NCI-H82 (cell line): Measurements from ENCODE around the gene STAT4.

Source experiments
- DNase-seq: peaks from one replicate; lab custom pipeline; 2025; lab: John Stamatoyannopoulos, UW

STAT4 gene

DNA sequence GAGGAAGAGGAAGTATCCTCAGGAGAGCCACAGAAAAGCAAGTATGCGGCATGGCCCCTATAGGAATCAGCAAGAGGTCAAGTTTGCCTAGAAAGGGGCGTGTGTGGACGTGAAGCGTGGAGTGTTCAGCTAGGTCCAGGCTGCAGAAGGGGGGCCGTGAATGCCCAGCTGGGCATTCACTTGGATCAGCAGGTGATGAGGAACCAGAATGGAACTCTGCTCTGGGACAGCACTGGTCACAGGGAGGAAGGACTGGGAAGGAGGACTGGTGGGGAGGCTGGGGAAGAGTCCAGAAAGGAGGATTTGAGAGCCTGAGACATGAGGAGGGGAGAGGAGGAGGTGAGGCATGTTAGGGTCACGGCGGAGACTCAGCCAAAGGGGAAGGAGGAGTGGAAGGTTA is 156.6 kb downstream of the STAT4 start:
- DNase-seq: no peak

DNA sequence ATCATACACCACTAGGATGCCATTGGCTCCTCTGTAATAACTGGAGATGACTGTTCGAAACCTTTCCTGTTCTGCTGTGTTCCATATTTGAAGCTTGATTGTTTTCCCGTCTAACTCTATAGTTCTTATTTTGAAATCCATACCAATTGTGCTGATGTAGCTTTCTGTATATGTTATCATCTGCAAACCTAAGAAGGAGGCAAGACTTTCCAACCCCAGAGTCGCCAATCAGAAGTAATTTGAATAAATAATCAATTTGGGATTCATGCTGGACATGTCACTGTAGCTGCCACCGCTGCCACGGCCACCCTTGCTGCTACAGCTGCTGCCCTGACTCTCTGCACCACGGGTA is 157.5 kb downstream of the STAT4 start:
- no peak for DNase-seq

DNA sequence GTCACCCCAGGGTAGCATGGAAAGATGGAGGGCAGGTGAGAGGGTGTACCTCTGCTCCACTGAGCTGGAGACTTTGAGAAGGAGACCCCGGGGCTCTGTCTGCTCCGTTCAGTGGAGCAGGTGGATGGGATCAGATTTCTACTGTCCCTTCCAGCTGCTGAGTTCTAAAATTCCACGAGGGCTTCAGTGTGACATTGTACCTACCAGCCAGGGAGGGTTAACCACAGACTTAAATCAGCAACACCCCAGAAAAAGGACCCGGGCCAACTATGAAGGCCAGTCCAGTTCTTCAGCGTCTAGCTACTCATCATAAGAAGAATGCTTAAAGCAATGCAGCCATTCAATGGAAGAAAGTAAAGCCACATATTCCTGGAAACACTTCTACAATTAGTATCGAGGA is 160.7 kb downstream of the STAT4 start:
- DNase-seq: no peak

DNA sequence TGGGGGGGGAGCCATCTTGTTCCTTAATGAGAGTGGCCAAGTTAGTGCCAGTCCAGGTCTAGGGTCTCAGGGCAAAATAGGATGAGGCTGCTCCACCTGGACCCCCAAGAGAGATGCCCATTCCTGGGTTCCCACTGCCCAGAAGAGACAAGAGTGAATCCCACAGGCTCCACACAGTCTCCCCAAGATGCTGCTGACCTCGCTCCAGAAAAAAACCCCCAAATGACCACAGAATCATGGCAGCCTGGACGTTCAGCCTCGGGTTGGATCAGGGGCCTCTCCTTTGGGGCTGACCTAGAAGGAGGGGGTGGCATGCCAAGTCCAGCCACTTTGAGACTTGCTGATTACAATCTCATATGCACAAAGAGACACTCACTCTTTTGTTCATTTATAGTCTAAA is 161.9 kb downstream of the STAT4 start:
- no peak for DNase-seq

DNA sequence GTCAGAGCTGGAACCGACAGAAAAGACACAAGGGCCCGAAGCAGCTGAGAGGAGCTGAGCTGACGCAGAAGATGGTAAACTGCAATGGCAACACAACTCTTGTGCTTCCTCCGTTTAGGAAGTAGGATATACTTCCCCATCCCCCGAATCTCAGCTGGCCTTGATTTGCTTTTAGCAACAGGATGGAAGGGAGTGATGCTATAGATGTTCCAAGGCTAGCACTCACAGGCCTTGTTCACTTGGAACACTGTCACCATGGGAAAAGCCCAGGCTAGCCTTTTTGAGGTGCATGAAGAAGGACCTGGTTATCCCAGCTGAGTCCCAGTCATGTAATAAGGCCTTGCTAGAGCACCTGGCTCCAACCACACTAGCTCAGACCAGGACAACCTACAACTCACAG is 162.9 kb downstream of the STAT4 start:
- DNase-seq: no peak

DNA sequence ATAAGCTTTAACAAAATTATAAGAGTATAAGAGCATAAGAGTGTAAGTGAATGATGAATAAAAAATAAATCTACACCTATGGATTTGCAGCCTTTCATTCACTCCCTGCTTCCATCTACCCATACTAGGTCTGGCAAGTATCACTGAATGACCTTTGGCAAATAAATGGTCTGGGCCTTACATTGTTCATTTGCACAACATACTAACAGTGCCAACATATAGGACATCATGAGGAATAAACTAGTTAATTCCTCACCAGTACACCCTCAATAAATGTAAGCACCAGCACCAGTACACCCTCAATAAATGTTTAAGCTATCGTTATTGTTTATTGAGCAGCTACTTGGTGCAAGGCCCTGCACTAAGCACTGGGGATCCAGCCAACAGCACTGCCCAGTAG is 163.7 kb downstream of the STAT4 start:
- no peak for DNase-seq

DNA sequence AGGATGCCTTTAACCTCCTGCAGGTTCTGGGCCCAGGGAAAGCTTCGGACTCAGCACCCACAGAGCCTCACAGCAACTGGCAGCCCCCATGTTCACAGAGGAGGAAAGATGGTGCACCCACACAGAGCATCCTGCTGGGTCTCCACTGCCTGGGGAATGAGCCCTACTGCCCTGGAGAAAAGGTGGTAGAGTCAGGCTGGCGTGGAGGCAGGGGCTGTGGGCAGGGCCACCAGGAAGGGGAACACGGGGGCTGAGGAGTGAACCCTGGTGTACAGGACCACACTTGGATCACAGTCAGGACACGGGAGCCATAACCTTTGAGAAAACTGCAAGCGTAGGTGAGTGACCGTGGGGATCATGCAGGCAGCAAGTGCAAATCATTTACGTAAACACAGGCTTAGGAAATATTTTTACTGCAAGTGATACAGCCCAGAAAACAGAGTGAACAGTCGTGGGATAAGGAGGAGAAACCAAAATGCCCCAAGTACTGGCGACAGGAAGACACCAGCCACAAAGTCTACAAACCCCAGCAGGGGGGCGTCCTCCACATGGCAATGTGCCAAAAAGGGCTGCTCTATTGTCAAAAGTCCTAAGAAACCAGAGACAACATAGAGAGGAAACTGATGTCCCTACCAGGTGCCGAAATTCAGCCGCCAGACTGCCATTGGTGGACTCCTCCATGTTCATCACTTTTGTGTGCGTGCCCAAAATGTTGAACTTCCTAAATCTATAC is 164.4 kb downstream of the STAT4 start:
- peak; percentile 3 for DNase-seq

DNA sequence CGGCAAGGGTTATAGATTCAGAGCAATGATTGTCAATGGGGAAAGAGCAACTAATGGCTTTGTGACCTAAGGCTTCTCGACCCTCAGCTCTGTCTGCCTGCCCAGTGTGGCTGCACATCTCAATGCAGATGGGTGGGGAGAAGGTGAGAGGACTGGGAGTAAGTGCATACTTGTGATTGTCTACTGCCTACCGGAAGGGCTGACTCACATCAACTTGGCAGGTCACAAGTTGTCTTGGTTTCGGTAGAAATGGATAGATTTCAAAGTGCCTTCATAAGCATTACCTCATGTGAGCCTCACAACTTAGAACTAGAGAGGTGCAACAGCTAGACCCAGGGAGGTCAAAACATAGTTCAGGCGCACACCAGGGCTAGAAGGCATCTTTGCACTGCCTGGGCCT is 166.2 kb downstream of the STAT4 start:
- no peak for DNase-seq

DNA sequence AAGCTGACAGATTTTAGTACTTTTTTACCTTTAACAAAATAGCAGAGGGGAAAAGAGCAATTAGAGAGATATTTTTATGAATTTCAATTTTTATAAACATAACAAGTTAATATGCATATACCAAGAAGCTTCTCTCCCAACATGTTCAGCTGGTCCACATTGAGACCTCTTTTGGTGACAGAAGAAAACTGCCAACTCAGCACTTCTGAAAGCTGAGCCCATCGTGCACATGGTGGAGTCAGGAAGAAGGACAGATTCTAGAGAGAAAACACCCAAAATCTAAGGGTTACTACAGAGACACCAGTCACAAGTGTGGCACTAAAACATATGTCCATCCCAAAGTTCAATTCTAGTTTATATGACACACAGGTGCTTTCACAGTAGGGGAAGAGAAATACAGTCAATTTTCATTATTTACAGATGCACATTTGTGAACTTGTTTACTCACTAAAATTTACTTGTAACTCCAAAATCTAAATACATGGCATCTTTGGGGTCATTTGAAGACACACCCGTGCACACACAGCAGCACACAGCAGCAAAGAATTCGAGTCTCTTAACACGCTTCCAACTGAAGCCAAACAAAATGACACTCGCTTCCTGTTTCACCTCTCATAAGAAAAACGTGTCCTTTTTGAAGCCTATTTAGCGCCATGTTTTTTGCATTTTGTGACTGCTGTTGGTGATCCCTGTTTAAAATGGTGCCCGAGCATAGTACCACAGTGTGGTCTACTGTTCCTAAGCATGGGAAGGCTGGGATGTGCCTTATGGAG is 168.3 kb downstream of the STAT4 start:
- no peak for DNase-seq

DNA sequence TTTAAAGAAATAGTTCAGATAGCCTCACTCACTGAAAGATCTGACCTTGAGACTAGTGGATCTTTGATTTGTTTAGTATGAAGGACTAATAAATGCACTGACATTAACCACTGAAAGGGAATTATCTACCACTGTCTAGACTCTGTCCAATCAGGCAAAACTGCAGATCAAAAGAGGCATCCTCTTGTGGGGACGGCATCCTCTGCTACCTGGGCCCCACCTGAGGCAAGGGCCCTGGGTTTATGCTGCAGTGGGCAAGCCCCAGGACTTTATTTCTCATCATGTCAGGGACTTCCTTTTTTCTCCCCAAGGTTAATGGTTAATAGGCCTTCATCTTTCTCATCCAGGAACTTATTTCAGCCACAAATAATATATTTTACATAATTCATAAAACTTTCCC is 169.1 kb downstream of the STAT4 start:
- DNase-seq: no peak

DNA sequence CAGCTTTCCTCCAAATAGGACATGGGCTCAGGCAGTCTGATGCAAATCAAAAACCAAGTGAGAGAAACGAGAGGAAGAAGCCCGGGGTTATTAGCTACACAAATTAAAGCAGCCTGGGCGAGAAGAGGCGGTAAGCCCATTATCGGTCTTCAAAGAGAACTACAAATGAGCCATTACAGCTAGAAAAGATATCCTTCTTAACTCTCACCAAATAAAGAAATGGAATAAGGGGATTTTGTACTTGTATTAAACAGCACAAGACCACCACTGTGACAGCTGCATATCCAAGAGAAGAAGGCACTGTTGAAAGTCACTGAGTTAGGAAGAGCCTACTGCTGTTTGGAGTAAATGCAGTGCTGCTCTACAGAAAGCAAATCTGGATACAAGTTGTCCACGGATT is 169.5 kb downstream of the STAT4 start:
- DNase-seq: peak; percentile 5

DNA sequence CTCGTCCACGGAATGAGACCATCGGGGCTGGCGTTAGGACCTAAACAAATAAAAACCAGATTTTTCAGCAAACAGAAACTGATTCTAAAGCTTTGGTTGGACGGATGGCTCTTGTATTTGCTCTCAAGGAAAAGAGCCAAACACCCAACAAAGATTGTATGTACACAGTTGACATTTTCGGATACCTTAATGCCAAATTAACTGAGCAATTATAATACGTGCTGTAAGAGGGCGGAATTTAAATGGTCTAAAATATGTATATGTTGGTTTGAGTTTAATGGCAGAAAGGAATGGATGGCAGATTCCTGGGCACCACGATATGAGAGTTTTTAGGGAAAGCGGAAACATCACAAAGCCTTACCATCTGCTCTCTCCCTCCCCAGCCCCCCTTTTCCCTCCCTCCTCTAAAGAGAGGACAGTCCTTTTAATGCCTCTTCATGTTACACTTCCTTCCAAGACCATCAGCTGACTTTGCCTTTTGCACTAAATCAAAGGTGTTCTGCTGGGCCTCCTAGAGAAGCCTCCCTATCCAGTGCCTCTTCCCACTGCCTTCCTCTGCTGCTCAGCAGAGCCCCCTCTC is 170.1 kb downstream of the STAT4 start:
- no peak for DNase-seq

DNA sequence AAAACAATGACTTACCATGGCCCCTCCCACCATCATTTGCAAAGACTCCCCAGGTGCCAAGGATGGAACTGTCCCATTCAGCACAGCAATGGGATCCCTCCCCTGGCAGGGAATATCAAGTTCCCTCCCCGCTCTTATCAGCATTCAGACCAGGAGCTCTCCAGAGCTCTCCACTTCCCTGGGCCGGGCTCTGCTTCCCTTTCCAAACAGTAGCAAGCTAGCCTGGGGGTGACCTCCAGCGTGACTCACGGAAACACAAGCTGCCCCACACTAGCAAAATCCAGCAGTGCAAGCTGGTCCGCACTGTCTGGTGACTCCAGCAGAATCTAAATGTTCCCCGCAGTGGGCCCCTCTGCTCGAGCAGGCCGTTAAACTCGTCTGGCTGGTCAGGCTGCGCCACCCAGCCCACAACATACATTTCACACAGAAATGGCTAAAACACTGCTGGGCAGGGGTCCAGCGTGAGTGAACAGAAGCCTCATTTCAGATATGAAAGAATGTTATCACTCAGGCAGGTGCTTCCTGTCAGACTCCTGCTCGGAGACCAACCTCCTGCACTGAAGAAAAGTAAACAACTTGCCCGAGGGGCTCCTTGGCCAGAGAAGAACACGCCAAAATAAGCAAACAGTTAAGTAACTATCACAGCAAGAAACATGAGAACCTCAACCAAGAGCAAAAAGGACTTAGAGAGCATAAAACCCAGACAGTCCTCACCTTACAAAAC is 170.7 kb downstream of the STAT4 start:
- DNase-seq: no peak
